NB4 (cell line): Measurements from ENCODE around the gene SPDYE17.
"Not testable (repeated sequence)": the region's sequence is repeated elsewhere in the genome, so short reads cannot be mapped to it uniquely, and the experiment has no call there.

Experiments
- CTCF ChIP-seq: IDR thresholded peaks from one replicate; pipeline ENCODE4 v1.5.1; 2012; ENCODE audit warnings: low read depth, low read length
- MAX ChIP-seq: IDR thresholded peaks from 2 replicates; pipeline ENCODE4 v1.6.1; 2011; ENCODE audit warnings: low read depth, low read length
- MYC ChIP-seq: IDR thresholded peaks from 2 replicates; pipeline ENCODE4 v1.6.1; 2011; ENCODE audit warnings: low read depth, low read length

GRCh38 chr7:77063732-77064131 lies 31.6 kb upstream of the SPDYE17 start:
- not testable (repeated sequence) for TF ChIP-seq CTCF, MAX, MYC
